GM19463 (cell line): ENCODE measurements around the gene USP13.
"Not testable (repeated sequence)": the region's sequence is repeated elsewhere in the genome, so short reads cannot be mapped to it uniquely, and the experiment has no call there.

Experiments used
- ATAC-seq: cut with Tn5 transposase; IDR thresholded peaks from one replicate; pipeline ENCODE4 v1.9.1; 2021; ENCODE audit warnings: mild to moderate bottlenecking, moderate library complexity; ENCODE audit not compliant: unreplicated experiment

USP13 gene

DNA sequence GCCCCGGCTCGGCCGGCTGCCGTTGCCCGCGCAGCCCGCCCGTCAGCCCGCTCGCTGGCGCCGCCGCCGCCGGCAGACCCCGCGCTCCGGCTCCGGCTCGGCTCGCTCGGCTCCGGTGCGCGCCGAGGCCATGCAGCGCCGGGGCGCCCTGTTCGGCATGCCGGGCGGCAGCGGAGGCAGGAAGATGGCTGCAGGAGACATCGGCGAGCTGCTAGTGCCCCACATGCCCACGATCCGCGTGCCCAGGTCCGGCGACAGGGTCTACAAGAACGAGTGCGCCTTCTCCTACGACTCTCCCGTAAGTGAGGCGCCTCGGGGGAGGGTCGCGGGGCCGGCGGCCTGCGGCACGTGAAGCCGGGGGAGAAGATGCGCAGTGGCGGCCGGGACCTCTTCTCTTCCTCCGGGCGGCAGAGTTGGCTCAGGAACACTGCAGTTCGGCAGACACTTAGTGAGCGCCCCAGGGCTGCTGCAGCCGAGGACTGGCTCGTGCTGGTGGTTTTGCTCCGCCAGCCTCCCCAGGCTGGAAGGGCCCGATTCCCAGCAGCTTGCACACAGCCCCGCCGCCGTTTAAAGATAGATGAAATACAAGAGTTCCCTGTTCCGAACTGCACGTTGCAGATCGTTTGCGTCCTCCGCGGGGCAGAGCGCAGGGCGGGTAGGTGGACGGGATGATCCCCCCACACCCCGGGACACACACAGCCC, 407 bp downstream of the USP13 start:
- peak; percentile 49 for ATAC-seq

GRCh38 chr3:179655236-179655635, 2.4 kb downstream of the USP13 start:
- ATAC-seq = no peak

DNA sequence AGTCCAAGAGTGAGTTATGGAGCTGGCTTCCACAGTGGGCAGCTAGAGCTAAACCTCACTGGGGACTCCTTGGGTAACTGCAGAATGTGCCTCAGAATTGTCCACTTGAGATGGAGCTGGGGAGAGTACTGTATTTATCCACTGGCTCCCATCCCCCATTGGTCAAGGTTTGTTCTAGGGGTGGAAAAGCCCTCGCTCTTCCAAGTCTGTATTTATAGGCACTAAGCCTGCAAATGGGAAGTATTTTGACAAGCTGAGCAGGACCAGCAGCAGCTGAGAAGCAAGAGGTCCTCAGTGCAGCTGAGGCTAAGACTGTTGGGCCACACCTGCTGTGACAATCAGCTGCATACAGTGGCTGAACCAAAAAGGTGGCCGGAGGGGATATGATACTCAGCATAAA, 5.8 kb downstream of the USP13 start:
- no peak for ATAC-seq

- ATAC-seq = no peak
Measured at GRCh38 chr3:179660872-179661271, 8.0 kb downstream of the USP13 start.

GRCh38 chr3:179661777-179662176, 8.9 kb downstream of the USP13 start:
- no peak for ATAC-seq

DNA sequence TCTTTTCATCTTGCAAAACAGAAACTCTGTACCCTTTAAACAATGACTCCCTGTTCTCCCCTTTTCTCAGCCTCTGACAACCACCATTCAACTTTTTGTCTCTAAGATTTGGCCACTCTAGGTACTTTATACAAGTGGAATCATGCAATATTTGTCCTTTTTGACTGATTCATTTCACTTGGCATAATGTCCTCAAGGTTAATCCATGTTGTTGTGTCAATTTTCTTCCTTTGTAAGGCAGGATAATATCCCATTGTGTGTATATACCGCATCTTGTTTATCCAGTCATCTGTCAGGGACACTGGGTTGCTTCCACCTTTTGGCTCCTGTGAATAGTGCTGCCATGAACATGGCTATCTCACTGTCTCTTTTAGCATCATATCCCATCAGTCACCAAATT, 10.3 kb downstream of the USP13 start:
- no peak for ATAC-seq

- no peak for ATAC-seq
Measured at GRCh38 chr3:179666030-179666429, 13.2 kb downstream of the USP13 start.

DNA sequence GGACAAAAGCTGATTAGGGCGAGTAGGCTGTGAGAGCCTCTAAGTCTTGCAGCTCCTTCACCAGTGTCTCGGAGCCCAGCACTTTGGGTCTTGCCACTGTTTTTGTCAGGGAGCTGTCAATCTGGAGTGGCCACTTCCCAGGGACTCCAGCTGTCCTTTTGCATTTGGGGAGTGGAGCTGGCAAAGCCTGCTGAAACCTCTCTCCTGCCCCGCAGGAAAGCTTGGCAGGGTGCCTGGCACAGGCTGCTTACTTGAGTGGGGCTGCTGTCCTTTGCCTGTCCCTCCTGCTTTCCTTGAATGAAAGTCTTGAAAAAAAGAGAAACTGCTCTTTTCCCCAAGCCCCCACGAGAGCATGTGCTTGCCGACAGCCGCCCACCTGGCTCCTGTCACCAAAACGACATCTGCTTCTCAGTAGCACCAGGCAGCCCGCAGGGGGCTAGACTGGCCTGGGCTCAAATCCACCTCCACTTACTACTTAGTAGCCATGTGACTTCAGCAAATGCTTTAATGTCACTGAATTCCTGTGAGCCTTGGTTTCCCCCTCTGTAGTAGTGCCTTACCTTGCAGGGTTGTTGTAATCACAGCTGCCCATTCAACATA, 13.7 kb downstream of the USP13 start:
- no peak for ATAC-seq

DNA sequence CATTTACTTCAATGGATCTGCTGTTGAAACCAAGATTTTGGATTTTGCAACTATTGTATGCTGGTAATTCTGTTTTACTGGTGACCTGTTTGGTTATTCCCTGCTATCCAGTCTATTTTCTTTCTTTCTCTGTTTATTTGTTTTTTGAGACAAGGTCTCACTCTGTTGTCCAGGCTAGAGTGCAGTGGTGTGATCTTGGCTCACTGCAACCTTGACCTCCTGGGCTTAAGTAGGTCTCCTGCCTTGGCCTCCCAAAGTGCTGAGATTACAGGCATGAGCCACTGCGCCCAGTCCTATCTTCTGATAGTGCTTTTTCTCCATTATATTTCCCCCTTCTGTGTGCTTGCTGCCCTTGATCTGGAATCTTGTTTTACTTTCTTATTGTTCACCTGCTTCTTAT, 15.6 kb downstream of the USP13 start:
- ATAC-seq = no peak

DNA sequence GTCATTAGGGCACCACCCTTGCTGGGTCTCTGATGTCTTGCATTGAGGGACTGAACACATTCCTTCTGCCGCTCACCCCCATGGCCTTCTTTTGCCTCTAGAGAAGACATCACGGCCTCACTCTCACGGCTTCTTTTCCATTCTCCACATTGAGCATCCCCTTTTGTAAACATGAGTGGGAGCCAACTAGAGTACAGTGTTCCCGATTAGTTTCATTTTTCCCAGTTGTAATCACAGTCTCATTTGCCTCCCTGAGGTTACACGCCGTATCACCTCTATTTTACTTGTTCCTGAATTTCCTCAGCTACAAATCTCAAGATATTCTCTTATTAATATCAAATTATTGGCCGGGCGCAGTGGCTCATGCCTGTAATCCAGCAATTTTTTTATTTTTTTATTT, 17.5 kb downstream of the USP13 start:
- ATAC-seq = no peak

GRCh38 chr3:179671309-179671708, 18.5 kb downstream of the USP13 start:
- ATAC-seq = no peak

GRCh38 chr3:179671747-179672242, 19.0 kb downstream of the USP13 start:
- ATAC-seq = no peak

DNA sequence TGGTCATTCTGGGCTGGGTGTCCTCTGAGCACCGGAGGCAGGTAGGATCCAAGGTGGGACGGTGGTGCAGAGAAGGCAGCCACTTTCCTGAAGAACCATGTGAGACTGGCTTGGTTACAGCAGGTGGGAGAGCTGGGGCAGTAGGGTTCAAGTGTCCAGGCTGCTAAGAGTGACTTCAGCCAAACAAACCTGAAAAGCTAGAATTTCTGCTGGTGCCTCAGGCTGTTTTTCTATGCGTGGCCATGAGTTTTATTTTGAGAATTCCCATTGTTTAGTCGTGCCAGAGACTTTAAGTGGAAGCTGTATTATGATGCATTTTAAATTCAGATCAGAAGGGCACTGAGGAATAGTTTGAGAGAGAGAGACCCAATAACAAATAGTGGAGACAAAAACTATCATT, 20.1 kb downstream of the USP13 start:
- ATAC-seq = no peak

DNA sequence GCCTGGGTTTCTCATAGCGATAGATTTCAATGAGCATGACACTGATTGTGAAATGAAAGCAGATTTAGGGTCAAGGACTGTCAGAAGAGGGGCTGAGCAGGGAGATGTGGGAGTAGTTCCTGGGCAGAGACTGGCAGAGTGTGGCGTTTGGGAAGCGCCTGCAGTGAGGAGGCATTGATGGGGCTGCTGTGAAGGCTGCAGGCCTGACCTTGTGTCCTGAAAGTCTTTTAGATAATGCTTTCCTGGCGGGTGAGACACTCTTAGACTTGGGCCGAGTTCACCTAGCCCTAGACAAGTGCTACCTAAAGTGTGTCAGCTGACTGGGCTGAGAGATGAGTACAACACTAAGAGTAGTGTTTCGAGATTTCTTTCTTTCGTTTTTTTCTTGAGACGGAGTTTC, 20.7 kb downstream of the USP13 start:
- ATAC-seq = no peak

DNA sequence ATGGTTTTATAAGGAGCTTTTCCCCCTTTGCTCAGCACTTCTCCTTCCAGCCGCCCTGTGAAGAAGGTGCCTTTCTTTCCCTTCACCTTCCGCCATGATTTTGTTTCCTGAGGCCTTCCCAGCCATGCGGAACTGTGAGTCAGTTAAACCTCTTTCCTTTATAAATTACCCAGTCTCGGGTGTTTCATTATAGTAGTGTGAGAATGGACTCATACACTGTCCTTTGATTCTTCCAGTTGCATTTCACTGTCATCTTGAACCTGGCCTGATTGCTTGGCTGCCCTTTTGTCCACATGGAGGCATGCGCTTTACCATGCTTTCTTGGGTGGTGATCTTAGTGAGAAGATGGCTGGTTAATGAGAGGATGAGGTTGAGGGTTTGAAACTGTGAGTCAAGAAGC, 23.2 kb downstream of the USP13 start:
- ATAC-seq = no peak

DNA sequence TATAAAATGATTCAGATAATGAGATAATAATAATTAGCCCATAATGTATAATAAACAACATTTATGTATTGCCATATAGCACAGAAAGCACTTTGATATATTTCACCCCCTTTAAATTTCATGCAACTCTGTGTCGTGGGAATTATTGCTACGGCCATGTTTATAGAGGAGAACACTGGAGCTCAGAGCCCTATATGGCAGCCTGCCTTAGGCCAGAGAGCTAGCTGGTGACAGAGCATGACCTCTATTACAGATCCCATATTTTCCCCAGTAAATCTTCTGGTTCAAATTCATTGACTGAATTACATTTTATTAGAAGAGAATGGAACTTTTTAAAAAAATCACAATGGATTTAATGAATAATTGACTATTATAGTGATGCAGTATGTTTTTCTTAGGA, 25.0 kb downstream of the USP13 start:
- no peak for ATAC-seq

GRCh38 chr3:179681492-179682263, 28.8 kb downstream of the USP13 start:
- ATAC-seq = no peak

DNA sequence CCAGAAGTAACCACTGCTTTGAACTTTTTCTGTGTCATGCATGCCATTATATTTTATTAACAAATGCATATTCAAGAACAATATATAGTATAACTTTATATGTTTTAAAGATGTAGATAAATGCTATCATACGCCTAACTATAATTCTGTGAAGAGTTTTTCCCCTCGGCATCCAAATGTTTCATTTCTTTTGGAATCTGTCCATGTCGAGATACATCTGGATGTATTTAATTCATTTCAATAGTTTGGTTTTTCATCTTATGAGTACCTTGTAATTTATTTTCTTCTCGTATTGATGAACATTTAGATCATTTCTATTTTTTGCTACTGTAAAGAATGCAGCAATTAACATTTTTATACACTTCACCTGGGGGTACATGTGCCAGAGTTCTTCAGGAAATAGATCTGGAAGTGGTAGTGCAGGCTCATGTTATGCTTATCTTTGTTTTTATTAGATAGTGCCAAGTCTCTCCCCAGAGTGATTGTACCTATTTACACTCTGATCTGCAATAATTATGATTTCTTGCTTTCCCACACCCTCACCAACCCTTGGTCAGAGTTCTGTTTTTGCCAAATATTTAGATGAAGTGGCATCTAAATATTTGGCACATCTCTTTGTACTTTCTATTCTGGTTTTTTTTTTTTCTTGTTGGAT, 29.7 kb downstream of the USP13 start:
- ATAC-seq = no peak

GRCh38 chr3:179683286-179683685, 30.4 kb downstream of the USP13 start:
- ATAC-seq = not testable (repeated sequence)

DNA sequence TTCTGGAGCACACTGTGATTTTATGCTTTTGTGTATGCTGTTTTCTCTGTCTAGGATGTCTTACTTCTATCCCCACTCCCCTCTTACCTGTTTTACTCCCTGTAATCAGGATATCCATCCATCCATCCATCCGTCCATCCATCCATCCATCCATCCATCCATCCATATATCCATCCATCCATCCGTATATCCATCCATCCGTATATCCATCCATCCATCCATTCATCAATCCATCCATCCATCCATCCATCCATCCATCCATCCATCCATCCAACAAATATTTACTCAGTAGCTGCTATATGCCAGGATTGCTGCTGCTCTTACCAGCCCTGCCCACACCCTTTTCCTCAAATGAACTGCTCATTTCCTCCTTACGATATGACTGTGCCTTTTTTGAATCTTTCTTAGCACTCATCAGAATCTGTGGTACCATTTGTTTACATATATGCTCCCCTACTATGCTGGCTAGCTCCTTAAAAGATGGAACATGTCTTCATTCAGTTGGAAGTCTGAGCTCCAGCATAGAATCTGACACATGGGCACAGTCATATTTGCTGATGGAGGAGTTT, 35.2 kb downstream of the USP13 start:
- ATAC-seq = no peak

- ATAC-seq = no peak
Measured at GRCh38 chr3:179688850-179689249, 36.0 kb downstream of the USP13 start.
